H9 (cell line): Measurements from ENCODE around the gene CHST8. TPM values are rescaled to one million over a fixed set of nuclear protein-coding genes. Genes with fewer than 3 reads are reported as not detected.

Experiments used
- DNase-seq: peaks from one replicate; pipeline ENCODE4 v3.0.0-alpha.2; 2017
- H2AFZ ChIP-seq: one replicate; pipeline ENCODE4 v1.6.1; 2013; ENCODE audit warnings: mild to moderate bottlenecking, low read length, control low read depth, moderate library complexity
- H2AK5ac ChIP-seq: 2 replicates; pipeline ENCODE4 v1.6.1; 2013; ENCODE audit warnings: low read length, control low read depth, mixed read lengths; ENCODE audit not compliant: insufficient read length
- H2BK120ac ChIP-seq: one replicate; pipeline ENCODE4 v1.6.1; 2013; ENCODE audit warnings: low read depth, mild to moderate bottlenecking, low read length, control low read depth, inconsistent platforms; ENCODE audit not compliant: poor library complexity, severe bottlenecking
- H2BK12ac ChIP-seq: 2 replicates; pipeline ENCODE4 v1.6.1; 2013; ENCODE audit warnings: low read length, control low read depth, mixed read lengths, low read depth; ENCODE audit not compliant: insufficient read length
- H2BK15ac ChIP-seq: 2 replicates; pipeline ENCODE4 v1.6.1; 2013; ENCODE audit warnings: low read depth, low read length, control low read depth
- H2BK20ac ChIP-seq: one replicate; pipeline ENCODE4 v1.6.1; 2013; ENCODE audit warnings: low read depth, mild to moderate bottlenecking, low read length, control low read depth, inconsistent platforms; ENCODE audit not compliant: poor library complexity, severe bottlenecking
- H2BK5ac ChIP-seq: 2 replicates; pipeline ENCODE4 v1.6.1; 2013; ENCODE audit warnings: low read length, control low read depth, mixed read lengths; ENCODE audit not compliant: insufficient read length
- H3K14ac ChIP-seq: 2 replicates; pipeline ENCODE4 v1.6.1; 2013; ENCODE audit warnings: low read length, control low read depth; ENCODE audit not compliant: insufficient read depth
- H3K18ac ChIP-seq: 2 replicates; pipeline ENCODE4 v1.6.1; 2013; ENCODE audit warnings: low read depth, mild to moderate bottlenecking, mixed read lengths, low read length, control low read depth; ENCODE audit not compliant: insufficient read length
- H3K23ac ChIP-seq: 2 replicates; pipeline ENCODE4 v1.6.1; 2013; ENCODE audit warnings: low read length, control low read depth, mixed read lengths, low read depth; ENCODE audit not compliant: insufficient read length
- H3K23me2 ChIP-seq: 2 replicates; pipeline ENCODE4 v1.6.1; 2013; ENCODE audit warnings: low read depth, mild to moderate bottlenecking, mixed read lengths, low read length, control low read depth; ENCODE audit not compliant: insufficient read length, poor library complexity, severe bottlenecking
- H3K27ac ChIP-seq: 2 replicates; pipeline ENCODE4 v1.5.1; 2013; ENCODE audit warnings: low read length, control low read depth, mixed read lengths, low read depth; ENCODE audit not compliant: insufficient read length
- H3K27me3 ChIP-seq: 2 replicates; pipeline ENCODE4 v1.6.1; 2013; ENCODE audit warnings: low read length, control low read depth, inconsistent platforms; ENCODE audit not compliant: insufficient read depth
- H3K4ac ChIP-seq: 2 replicates; pipeline ENCODE4 v1.6.1; 2013; ENCODE audit warnings: low read depth, mild to moderate bottlenecking, control low read depth, inconsistent platforms, low read length, moderate library complexity
- H3K4me1 ChIP-seq: 2 replicates; pipeline ENCODE4 v1.6.1; 2013; ENCODE audit warnings: low read length, control low read depth, inconsistent platforms; ENCODE audit not compliant: insufficient read depth
- H3K4me2 ChIP-seq: 2 replicates; pipeline ENCODE4 v1.6.1; 2013; ENCODE audit warnings: low read length, control low read depth, mixed read lengths; ENCODE audit not compliant: insufficient read length, insufficient read depth
- H3K56ac ChIP-seq: 2 replicates; pipeline ENCODE4 v1.6.1; 2013; ENCODE audit warnings: low read depth, mild to moderate bottlenecking, mixed read lengths, low read length, control low read depth; ENCODE audit not compliant: insufficient read length
- H3K79me1 ChIP-seq: 2 replicates; pipeline ENCODE4 v1.6.1; 2013; ENCODE audit warnings: low read depth, mild to moderate bottlenecking, moderate library complexity, low read length, control low read depth, inconsistent platforms; ENCODE audit not compliant: insufficient read depth, poor library complexity, severe bottlenecking
- H3K79me2 ChIP-seq: 2 replicates; pipeline ENCODE4 v1.6.1; 2013; ENCODE audit warnings: low read length, control low read depth, inconsistent platforms; ENCODE audit not compliant: insufficient read depth
- H3K9ac ChIP-seq: 2 replicates; pipeline ENCODE4 v1.6.1; 2013; ENCODE audit warnings: low read length, control low read depth, mixed read lengths; ENCODE audit not compliant: insufficient read length; ENCODE audit errors: extremely low read depth
- H3K9me3 ChIP-seq: one replicate; pipeline ENCODE4 v1.6.1; 2013; ENCODE audit warnings: low read depth, low read length, inconsistent platforms; ENCODE audit not compliant: control insufficient read depth
- H3T11ph ChIP-seq: one replicate; pipeline ENCODE4 v1.6.1; 2013; ENCODE audit warnings: mild to moderate bottlenecking, low read length, control low read depth, inconsistent platforms
- H4K20me1 ChIP-seq: one replicate; pipeline ENCODE4 v1.6.1; 2013; ENCODE audit not compliant: control insufficient read depth, insufficient read length, insufficient read depth
- H4K5ac ChIP-seq: 2 replicates; pipeline ENCODE4 v1.6.1; 2013; ENCODE audit warnings: low read depth, mild to moderate bottlenecking, mixed read lengths, low read length, control low read depth; ENCODE audit not compliant: insufficient read length
- H4K8ac ChIP-seq: replicated peaks from 2 replicates; pipeline ENCODE4 v1.6.1; 2013; ENCODE audit warnings: low read length, control low read depth, mixed read lengths, low read depth; ENCODE audit not compliant: insufficient read length
- H4K91ac ChIP-seq: 2 replicates; pipeline ENCODE4 v1.6.1; 2013; ENCODE audit warnings: low read depth, mild to moderate bottlenecking, moderate library complexity, mixed read lengths, low read length, control low read depth; ENCODE audit not compliant: insufficient read length
- H3K27ac Mint-ChIP-seq, 3 experiments: 2 replicates in 2 of 3; 3 replicates in 1 of 3; pipeline ENCODE4 v1.8.0; 2020 to 2021; ENCODE audit warnings: mixed read lengths in 3 of 3, mild to moderate bottlenecking in 1 of 3, moderate library complexity in 1 of 3
- H3K27me3 Mint-ChIP-seq: 2 replicates; pipeline ENCODE4 v1.8.0; 2021; ENCODE audit warnings: low read depth, mild to moderate bottlenecking, moderate library complexity, mixed read lengths
- H3K36me3 Mint-ChIP-seq, 3 experiments: 2 replicates in 2 of 3; 3 replicates in 1 of 3; pipeline ENCODE4 v1.8.0; 2020 to 2021; ENCODE audit warnings: low read depth in 3 of 3, mixed read lengths in 3 of 3; ENCODE audit not compliant: insufficient read depth in 1 of 3
- H3K4me1 Mint-ChIP-seq, 2 experiments: 2 replicates each; pipeline ENCODE4 v1.8.0; 2020; ENCODE audit warnings: mixed read lengths in 2 of 2
- H3K4me3 Mint-ChIP-seq, 2 experiments: 2 replicates in 1 of 2; 3 replicates in 1 of 2; pipeline ENCODE4 v1.8.0; 2020 to 2021; ENCODE audit warnings: mild to moderate bottlenecking in 2 of 2, mixed read lengths in 2 of 2, moderate library complexity in 1 of 2
- H3K9me3 Mint-ChIP-seq, 2 experiments: 2 replicates in 1 of 2; 3 replicates in 1 of 2; pipeline ENCODE4 v1.8.0; 2020; ENCODE audit warnings: mild to moderate bottlenecking in 2 of 2, mixed read lengths in 2 of 2, moderate library complexity in 1 of 2
- WGBS: extraction: QIAGEN DNeasy Blood & Tissue Kit; methylation state at CpG from one replicate; pipeline ENCODE4 v1.1.7; 2013; ENCODE audit warnings: missing lambda C conversion rate, low lambda C conversion rate, mixed read lengths; ENCODE audit not compliant: insufficient read length; ENCODE audit errors: extremely low coverage; 5-methylcytosine and 5-hydroxymethylcytosine counted together
- total RNA-seq: library from RNA; stranded (reverse); gene quantifications from 2 replicates; pipeline ENCODE4 v1.2.1, GENCODE V29; 2021
- TF ChIP-seq, protein P1 (sequence below): fragments of 200-600 bp; sonication (generic); conservative IDR thresholded peaks from 3 replicates; pipeline ENCODE4 v1.8.0; 2021; ENCODE audit warnings: antibody characterized with exemption, mild to moderate bottlenecking

The CHST8 gene
- total RNA-seq, 1 experiment from 2014 or later = 5.1 TPM

GRCh38 chr19:33799476-33799875, 177.7 kb downstream of the CHST8 start:
- no peaks in the 10 kb centered on the region for H3K9me3 Mint-ChIP-seq
- peaks cover 11% of the 10 kb centered on the region for H3K23me2 ChIP-seq
- no peak overlapping the region for H3K4ac ChIP-seq

More at GRCh38 chr19:33799476-33799875, 177.7 kb downstream of the CHST8 start:
- no peak overlapping the region for H3K56ac ChIP-seq
- Mint-ChIP-seq H3K4me3 (peak overlapping the region; percentile 77 to 90), H3K36me3 (peaks cover 15 to 51% (median 42%) of the 10 kb centered on the region in 3 experiments; a peak in 6 of 7 replicates), H3K27me3 (no peaks in the 10 kb centered on the region; the same call in 1 of the 2 replicates), H3K27ac (peak overlapping the region in 2 of 3 experiments; percentile 55 to 61; a peak in 3 of 7 replicates), H3K4me1 (peaks cover 22 to 31% of the 10 kb centered on the region in 2 experiments)
- no peak overlapping the region for H4K91ac ChIP-seq
- no peaks in the 10 kb centered on the region for H3K79me1 ChIP-seq
- peak overlapping the region; percentile 6; the same call in 1 of the 2 replicates for H3K14ac ChIP-seq
- H2BK120ac ChIP-seq = no peak overlapping the region
- no peak overlapping the region for H2BK15ac ChIP-seq
- no peaks in the 10 kb centered on the region for H4K20me1 ChIP-seq
- H2BK12ac ChIP-seq = no peak overlapping the region
- H3T11ph ChIP-seq = no peak overlapping the region
- no peaks in the 10 kb centered on the region for H3K79me2 ChIP-seq
- H3K4me2 ChIP-seq = peak overlapping the region; percentile 80
- peaks cover 6% of the 10 kb centered on the region; the same call in 1 of the 2 replicates for H3K4me1 ChIP-seq
- H3K27me3 ChIP-seq = no peaks in the 10 kb centered on the region
- no peak overlapping the region for H2AFZ ChIP-seq
- no peak overlapping the region for H3K27ac ChIP-seq
- no peak overlapping the region for H4K5ac ChIP-seq
- H3K23ac ChIP-seq = no peak overlapping the region
- peak; percentile 58 for DNase-seq
- H2BK5ac ChIP-seq = no peak overlapping the region
- H2AK5ac ChIP-seq = no peak overlapping the region
- no peak overlapping the region for H4K8ac ChIP-seq
- WGBS = no CpG with 5 or more reads among the region's 5 CpGs
- no peak overlapping the region for H2BK20ac ChIP-seq
- no peaks in the 10 kb centered on the region for H3K9me3 ChIP-seq
- H3K18ac ChIP-seq = no peak overlapping the region
- H3K9ac ChIP-seq = no peak overlapping the region
- TF ChIP-seq, protein P1, sequence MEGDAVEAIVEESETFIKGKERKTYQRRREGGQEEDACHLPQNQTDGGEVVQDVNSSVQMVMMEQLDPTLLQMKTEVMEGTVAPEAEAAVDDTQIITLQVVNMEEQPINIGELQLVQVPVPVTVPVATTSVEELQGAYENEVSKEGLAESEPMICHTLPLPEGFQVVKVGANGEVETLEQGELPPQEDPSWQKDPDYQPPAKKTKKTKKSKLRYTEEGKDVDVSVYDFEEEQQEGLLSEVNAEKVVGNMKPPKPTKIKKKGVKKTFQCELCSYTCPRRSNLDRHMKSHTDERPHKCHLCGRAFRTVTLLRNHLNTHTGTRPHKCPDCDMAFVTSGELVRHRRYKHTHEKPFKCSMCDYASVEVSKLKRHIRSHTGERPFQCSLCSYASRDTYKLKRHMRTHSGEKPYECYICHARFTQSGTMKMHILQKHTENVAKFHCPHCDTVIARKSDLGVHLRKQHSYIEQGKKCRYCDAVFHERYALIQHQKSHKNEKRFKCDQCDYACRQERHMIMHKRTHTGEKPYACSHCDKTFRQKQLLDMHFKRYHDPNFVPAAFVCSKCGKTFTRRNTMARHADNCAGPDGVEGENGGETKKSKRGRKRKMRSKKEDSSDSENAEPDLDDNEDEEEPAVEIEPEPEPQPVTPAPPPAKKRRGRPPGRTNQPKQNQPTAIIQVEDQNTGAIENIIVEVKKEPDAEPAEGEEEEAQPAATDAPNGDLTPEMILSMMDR = no peak
